Right cardiac atrium (tissue), 5 donors: Measurements from ENCODE around the gene CCDC169. TPM values are rescaled to one million over a fixed set of nuclear protein-coding genes. Genes with fewer than 3 reads are reported as not detected.

Experiments used
- ATAC-seq, 2 donors: fragments of 200-7000 bp; cut with Tn5 transposase; one replicate each; pipeline versions ENCODE4 v1.8.0 to v1.9.1; 2020; ENCODE audit warnings: moderate library complexity in 2 of 2, mild to moderate bottlenecking in 1 of 2
- DNase-seq, 3 donors: peaks; one replicate each; pipeline ENCODE4 v3.0.0-alpha.2; 2020
- H3K27ac ChIP-seq: one replicate; pipeline ENCODE4 v1.5.1; 2013; ENCODE audit warnings: mild to moderate bottlenecking, low read length, control low read depth, moderate library complexity
- H3K27me3 ChIP-seq: one replicate; pipeline ENCODE4 v1.6.1; 2013; ENCODE audit not compliant: control insufficient read depth, insufficient read depth
- H3K4me1 ChIP-seq: one replicate; pipeline ENCODE4 v1.6.1; 2013; ENCODE audit warnings: low read length; ENCODE audit not compliant: control insufficient read depth, insufficient read depth
- H3K4me3 ChIP-seq: one replicate; pipeline ENCODE4 v1.5.1; 2013; ENCODE audit warnings: low read length, control low read depth
- H3K9me3 ChIP-seq: one replicate; pipeline ENCODE4 v1.6.1; 2013; ENCODE audit warnings: low read length; ENCODE audit not compliant: control insufficient read depth
- WGBS: extraction: QIAGEN DNeasy Blood & Tissue Kit; methylation state at CpG from one replicate; pipeline ENCODE4 v1.1.7; 2013; 5-methylcytosine and 5-hydroxymethylcytosine counted together
- intact Hi-C, 4 donors: fragments of 100-400 bp; cut with DNase I; formaldehyde crosslinking; loops; one replicate each; pipeline versions ENCODE4 v1.11.0 to v1.14.0; 2022 to 2023
- long read RNA-seq, 4 donors: library from polyadenylated mRNA; unstranded; transcript quantifications; one replicate each; pipeline ENCODE4 v2.0.0, GENCODE V29; 2020 to 2021
- polyA plus RNA-seq: library from polyadenylated mRNA; stranded (reverse); fragments of 200-250 nt; gene quantifications from one replicate; pipeline ENCODE4 v1.2.3, GENCODE V29; 2013
- total RNA-seq, 4 donors: library from RNA; stranded (reverse); fragmentation: NEBNext Ultra II Directional; extraction: Animal tissue kit (Norgen Biotek cat#: 25700); gene quantifications; one replicate each; pipeline ENCODE4 v1.2.1, GENCODE V29; 2021
- donor health status: healthy with polysubstance abuse.
- donor health status: DM: no; HTN: yes; CAD: no.
- donor health status: DM: no; HTN: no; CAD: no.
- donor health status: DM: no; HTN: yes; CAD: no; lungs with severe emphysema.
- donor health status: DM: yes; HTN: yes; CAD: no.

Gene CCDC169
- total RNA-seq (1 to 10 TPM in 2 of 4 donors, under 1 TPM in 2; 0.15 to 1.8 (median 0.80) TPM), polyA plus RNA-seq (0.61 TPM)
- long read RNA-seq, donor 1, full-length matches to known transcripts = 2 of 2 reads
- long read RNA-seq, donor 1, partial matches to known transcripts = 0 of 2 reads
- long read RNA-seq, donor 1, other reads (novel, unspliced or antisense) = 0 of 2 reads
- long read RNA-seq, donor 2 = 0 reads
- long read RNA-seq, donor 3, full-length matches to known transcripts = 3 of 5 reads
- long read RNA-seq, donor 3, partial matches to known transcripts = 0 of 5 reads
- long read RNA-seq, donor 3, other reads (novel, unspliced or antisense) = 2 of 5 reads
- long read RNA-seq, donor 4 = 0 reads

GRCh38 chr13:36297366-36298338, at the start of gene CCDC169:
CCDC169 (minus strand) TSS chr13:36297814; CDS start chr13:36297719, 95 bp downstream.
- H3K4me1 ChIP-seq = no peaks in the 10 kb centered on the region
- under 1% methylated on average over 53 of the region's 53 CpGs for WGBS
- H3K27me3 ChIP-seq = no peaks in the 10 kb centered on the region
- H3K9me3 ChIP-seq = no peaks in the 10 kb centered on the region
- peak; percentile 94 to 95 for ATAC-seq
- intact Hi-C loops = no loop called here
- DNase-seq = peak; percentile 73 to 87 (median 86)
- peak within 1 kb of the TSS; percentile 69 for H3K4me3 ChIP-seq
- no peak within 1 kb of the TSS for H3K27ac ChIP-seq

- ATAC-seq (peak; percentile 95), DNase-seq (peak; percentile 93 to 97 (median 97))
- H3K27ac ChIP-seq = peak within 1 kb of the TSS; percentile 98
- no peaks in the 10 kb centered on the region for H3K9me3 ChIP-seq
- H3K27me3 ChIP-seq = no peaks in the 10 kb centered on the region
- WGBS = under 1% methylated on average over 86 of the region's 86 CpGs
- H3K4me1 ChIP-seq = peaks cover 2% of the 10 kb centered on the region
- intact Hi-C loops = loop anchor here in 1 of 4 donors (5.0 kb wide), 1 partner anchor 51 kb away; no protein-coding TSS in a partner anchor
- peak within 1 kb of the TSS; percentile 71 for H3K4me3 ChIP-seq
These were observed 48.8 kb upstream of the CCDC169 start, which contains the start of gene SPART for GRCh38 chr13:36346222-36347083. SPART (minus strand) TSS chr13:36346394; CDS start chr13:36335830, 10,564 bp downstream.

DNA sequence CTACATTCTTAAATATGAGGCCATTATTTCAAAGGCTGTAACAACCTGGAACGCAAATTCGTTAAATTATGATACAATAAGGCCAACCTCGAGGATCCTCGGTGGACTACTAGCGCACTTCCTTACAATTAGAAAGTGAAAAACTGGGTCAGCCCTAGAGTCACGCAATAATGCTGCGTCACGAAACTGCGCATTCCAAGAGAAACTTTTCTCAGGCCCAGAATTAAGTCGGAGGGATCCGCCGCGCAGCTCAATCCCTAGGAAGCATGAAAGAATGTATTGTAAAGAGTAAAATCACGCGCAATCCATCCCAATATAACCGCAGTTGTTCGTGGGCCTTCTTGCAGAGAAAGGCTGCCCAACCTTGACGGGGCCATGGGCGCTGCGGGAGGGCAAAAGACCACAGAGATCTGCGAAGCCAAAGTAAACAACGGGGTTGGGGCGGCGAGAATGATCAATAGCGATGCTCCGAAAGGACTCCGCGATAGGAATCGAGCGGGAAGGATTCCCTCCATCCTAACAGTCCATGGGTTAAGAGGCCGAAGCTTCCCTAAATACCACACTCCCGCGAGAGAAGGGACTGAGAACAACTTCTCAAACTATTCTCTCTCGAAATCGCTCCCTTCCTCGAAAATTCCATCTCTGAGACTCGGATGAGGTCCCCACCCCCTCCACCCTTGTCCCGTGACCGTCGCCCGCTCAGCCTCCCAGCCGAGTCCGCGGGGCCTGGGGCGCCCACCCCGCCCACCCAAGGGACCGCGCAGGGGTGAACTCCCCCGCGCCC, 48.0 kb upstream of the CCDC169 start:
- no peaks in the 10 kb centered on the region for H3K9me3 ChIP-seq
- peak overlapping the region; percentile 98 for H3K27ac ChIP-seq
- WGBS = 3% methylated on average over 50 of the region's 50 CpGs
- H3K27me3 ChIP-seq = no peaks in the 10 kb centered on the region
- peak; percentile 72 to 87 (median 75) for DNase-seq
- ATAC-seq = peak; percentile 74 to 76
- peaks cover 2% of the 10 kb centered on the region for H3K4me1 ChIP-seq
- peak overlapping the region; percentile 71 for H3K4me3 ChIP-seq
- intact Hi-C loops = loop anchor here in 1 of 4 donors (5.0 kb wide), 1 partner anchor 52 kb away; no protein-coding TSS in a partner anchor

DNA sequence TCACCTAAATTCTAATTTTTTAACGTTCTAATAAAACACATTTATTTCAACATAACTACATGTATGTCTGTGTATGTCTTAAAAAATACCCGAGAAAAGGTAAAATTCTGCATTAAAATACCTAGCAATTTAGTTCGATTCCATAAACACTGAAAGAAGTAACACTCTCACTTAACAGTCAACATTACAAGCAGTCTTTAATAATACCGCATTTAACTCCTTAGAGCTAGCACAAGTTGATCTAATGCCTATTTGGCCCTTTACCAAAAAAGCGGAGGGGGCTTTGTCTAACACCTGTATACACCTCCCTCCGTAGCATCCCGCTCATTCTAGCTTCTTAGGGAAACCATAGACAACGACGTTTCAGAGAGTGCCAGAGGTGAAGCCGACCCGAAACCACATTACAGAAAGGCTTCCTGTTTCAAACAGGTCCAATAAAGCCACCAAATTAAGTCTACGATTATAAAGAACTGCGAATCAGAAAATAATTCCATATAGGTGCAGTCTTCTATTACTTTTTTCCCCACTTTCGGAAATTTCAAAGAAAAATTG, 47.3 kb upstream of the CCDC169 start:
- intact Hi-C loops = loop anchor here in 1 of 4 donors (5.0 kb wide), 1 partner anchor 52 kb away; no protein-coding TSS in a partner anchor
- Histone ChIP-seq H3K27ac (peak overlapping the region; percentile 92), H3K4me3 (peak overlapping the region; percentile 71), H3K27me3 (no peaks in the 10 kb centered on the region), H3K9me3 (no peaks in the 10 kb centered on the region), H3K4me1 (peaks cover 2% of the 10 kb centered on the region)
- DNase-seq (no peak), ATAC-seq (no peak)
- WGBS = 22% methylated on average over 14 of the region's 14 CpGs

DNA sequence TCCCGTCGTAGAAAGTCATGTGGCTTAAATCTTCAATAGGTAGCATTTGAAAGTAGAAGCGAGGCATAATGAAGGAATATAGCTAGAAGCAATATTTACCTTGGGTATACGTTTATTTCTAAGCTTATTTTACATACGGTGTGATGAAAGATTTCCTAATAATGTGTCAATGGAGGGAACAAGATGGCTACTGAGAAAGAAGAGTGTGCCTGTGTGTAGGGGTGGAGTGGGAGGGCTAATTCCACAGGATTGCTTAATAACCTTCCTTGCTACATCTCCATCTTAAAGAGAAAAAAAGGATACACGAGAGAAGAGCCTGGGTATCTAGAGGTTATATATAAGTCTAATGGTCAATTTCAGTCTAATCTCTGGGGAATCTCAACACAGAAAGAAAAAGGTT, 46.6 kb upstream of the CCDC169 start:
- peaks cover 2% of the 10 kb centered on the region for H3K4me1 ChIP-seq
- no peaks in the 10 kb centered on the region for H3K9me3 ChIP-seq
- 80% methylated on average over 6 of the region's 6 CpGs for WGBS
- H3K27me3 ChIP-seq = no peaks in the 10 kb centered on the region
- intact Hi-C loops = no loop called here
- DNase-seq = no peak
- H3K4me3 ChIP-seq = no peak overlapping the region
- H3K27ac ChIP-seq = no peak overlapping the region
- ATAC-seq = no peak

DNA sequence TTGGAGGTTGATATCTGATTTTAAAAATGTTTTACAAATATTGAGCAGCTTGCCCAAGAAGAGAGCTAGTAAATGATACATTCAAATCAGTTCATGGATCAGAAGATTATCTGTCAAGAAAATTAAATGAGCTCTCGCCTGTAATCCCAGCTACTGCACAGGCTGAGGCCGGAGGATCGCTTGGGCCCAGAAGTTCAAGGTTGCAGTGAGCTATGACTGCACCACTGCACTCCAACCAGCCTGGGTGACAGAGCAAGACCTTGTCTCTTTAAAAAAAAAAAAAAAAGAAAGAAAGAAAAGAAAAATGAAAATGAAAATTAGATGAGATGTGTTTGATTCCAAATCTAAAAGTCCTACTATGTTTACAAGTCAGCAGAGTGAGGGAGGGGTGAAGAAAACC, 46.2 kb upstream of the CCDC169 start:
- DNase-seq (no peak), ATAC-seq (no peak)
- 94% methylated on average over 3 of the region's 3 CpGs for WGBS
- Histone ChIP-seq H3K27ac (no peak overlapping the region), H3K4me3 (no peak overlapping the region), H3K4me1 (peaks cover 2% of the 10 kb centered on the region), H3K9me3 (no peaks in the 10 kb centered on the region), H3K27me3 (no peaks in the 10 kb centered on the region)
- intact Hi-C loops = no loop called here

GRCh38 chr13:36342715-36343114, 45.1 kb upstream of the CCDC169 start:
- no peak overlapping the region for H3K4me3 ChIP-seq
- H3K9me3 ChIP-seq = no peaks in the 10 kb centered on the region
- 93% methylated on average over 2 of the region's 2 CpGs for WGBS
- peaks cover 2% of the 10 kb centered on the region for H3K4me1 ChIP-seq
- ATAC-seq (no peak), DNase-seq (no peak)
- H3K27ac ChIP-seq = no peak overlapping the region
- H3K27me3 ChIP-seq = no peaks in the 10 kb centered on the region
- intact Hi-C loops = no loop called here

DNA sequence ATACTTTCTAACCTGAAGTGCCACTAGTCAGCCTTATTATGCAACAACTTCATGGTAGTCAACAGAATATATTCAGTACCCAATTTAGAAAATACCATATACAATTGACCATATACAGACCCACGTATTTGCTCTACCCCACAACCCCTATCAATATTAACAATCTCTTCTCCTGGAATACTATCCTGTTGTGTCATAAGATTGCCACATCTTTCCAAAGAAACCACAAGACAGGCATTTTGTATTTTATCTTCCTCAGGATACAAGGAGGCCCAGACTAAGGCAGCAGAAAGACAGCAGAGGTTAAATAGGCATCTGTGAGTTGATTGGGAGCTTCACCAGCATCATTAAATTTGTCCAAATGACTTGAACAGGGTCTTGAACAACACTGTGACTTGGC, 44.1 kb upstream of the CCDC169 start:
- no peak for DNase-seq
- intact Hi-C loops = no loop called here
- WGBS = 82% methylated on average over 1 of the region's 1 CpG
- Histone ChIP-seq H3K4me1 (peaks cover 2% of the 10 kb centered on the region), H3K27ac (no peak overlapping the region), H3K9me3 (no peaks in the 10 kb centered on the region), H3K4me3 (no peak overlapping the region), H3K27me3 (no peaks in the 10 kb centered on the region)
- ATAC-seq = no peak

GRCh38 chr13:36339600-36340155, 42.1 kb upstream of the CCDC169 start:
- no peak for DNase-seq
- Histone ChIP-seq H3K9me3 (no peaks in the 10 kb centered on the region), H3K4me1 (peaks cover 6% of the 10 kb centered on the region), H3K4me3 (no peak overlapping the region), H3K27ac (no peak overlapping the region), H3K27me3 (no peaks in the 10 kb centered on the region)
- ATAC-seq = no peak
- intact Hi-C loops = no loop called here
- 90% methylated on average over 4 of the region's 4 CpGs for WGBS
